HG02938 (cell line): ENCODE data around the gene NFIX.

Experiments
- ATAC-seq: cut with Tn5 transposase; IDR thresholded peaks from one replicate; pipeline ENCODE4 v1.9.1; 2021; ENCODE audit warnings: mild to moderate bottlenecking, moderate library complexity; ENCODE audit not compliant: unreplicated experiment

The NFIX gene

DNA sequence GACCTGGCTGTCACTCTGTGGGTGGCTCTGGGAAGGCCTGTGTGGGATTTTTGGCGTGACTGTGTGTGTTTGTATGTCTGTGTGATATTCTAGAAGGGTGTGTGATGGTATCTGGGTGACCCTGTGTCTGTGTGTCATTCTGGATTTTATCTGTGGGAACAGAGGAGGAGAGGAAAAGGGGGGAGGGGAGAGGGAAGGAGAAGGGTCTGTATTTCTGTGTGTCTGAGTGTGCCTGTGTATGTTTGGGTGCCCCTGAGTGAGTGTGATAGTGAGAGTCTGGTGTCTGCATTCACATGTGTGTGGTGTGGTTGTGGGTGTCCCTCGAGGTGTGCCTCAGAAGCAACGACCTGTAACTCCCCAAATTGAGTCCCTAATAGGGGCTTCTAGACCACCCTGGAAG lies 8.1 kb upstream of the NFIX start:
- no peak for ATAC-seq

DNA sequence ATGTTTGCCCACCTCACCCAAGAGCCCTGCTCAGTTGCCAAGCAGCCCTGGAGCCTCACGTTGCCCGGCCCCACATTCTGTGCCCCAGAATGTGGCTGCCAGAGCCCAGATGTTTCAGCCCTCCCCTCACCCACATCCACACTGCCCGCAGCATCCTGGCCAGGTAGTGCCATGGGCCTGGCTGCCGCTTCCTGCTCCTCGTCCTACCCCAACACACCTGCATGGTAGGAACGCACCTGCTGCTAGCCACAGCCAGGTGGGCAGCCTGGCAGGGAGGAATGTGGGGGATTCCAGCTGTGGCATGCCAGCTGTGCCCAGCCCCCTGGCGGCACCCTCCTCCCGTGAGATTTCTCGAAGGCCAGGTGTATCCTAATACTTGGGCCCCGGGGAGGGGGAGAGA lies 7.5 kb upstream of the NFIX start:
- ATAC-seq = no peak

DNA sequence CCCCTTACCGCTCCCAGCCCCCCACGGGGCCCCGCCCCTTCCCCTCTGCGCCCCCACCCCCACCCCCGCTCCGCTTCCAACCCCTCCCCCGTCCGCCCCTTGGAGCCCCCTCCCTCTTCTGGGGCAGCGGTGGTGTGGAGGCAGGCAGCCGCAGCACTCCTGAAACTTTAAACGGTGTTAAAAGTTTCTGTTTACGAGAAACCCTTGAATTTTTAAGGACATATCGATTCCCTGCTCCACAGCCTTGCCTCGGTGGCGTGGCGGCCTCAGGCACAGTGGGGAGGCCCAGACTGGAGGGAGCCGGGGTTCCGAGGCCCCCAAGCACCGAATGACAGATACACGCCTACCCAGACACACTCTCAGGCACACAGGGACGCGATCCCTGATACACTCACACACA lies 4.8 kb upstream of the NFIX start:
- no peak for ATAC-seq

DNA sequence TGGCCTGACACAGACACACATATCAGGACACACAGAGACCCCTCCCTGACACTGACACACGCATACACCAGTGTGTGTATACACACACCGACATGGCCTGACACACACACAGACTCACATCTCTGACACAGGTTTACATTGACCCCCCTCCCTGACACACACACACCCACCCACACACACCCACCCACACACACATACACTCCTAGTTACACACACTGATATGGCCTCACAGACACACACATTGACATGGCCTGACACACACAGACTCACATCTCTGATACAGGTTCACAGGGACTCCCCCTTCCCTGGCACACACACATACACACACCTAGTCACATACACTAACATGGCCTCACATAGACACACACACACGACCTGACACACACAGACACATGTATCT lies 4.4 kb upstream of the NFIX start:
- ATAC-seq = no peak

DNA sequence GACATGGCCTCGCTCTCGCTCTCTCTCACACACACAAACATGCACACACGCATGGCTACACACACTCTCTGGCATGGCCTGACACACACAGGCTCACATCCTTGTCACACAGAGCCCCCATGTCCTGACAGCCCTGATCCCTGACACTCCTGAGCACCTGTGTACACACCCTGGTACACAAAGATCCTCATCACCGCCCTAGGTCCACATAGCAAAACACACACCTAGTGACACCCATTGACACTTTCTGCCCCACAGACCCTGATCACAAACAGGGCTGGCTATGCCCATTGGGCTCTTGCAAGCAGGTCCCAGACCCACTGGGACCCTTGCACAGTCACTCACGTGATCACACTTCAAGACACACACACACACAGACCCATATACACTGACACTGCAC lies 4.0 kb upstream of the NFIX start:
- no peak for ATAC-seq

DNA sequence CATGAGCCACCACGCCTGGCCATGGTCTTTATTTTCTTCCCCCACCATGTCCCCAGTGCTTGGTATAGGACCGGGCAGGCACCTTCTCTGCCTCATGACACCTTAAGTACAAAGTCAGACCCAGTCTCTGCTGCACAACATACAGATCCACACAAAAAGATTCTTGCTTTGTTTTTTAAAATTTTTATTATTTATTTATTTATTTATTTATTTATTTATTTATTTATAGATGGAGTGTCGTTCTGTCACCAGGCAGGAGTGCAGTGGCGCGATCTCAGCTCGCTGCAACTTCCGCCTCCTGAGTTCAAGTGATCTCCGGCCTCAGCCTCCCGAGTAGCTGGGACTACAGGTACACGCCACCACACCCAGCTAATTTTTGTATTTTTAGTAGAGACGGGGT lies 2.5 kb upstream of the NFIX start:
- ATAC-seq = no peak

DNA sequence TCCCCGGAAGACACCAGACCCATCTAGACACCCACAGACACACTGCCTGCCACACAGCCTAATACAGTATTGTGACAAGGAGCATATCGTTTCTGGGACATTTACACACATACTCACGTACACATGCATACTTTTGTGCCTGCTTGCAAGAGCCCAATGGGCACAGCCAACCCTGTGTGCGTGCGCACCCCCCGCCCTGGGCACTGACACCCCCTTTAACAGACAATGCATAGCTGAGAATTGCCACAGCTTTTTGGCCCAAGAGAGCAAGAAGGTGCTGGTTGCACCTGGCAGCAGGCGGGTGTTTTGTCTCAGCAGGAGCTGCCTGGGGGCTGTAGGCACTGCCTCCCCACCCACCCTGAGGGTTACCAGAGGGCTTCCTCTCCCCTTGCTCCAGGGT lies 1.7 kb upstream of the NFIX start:
- ATAC-seq = no peak

DNA sequence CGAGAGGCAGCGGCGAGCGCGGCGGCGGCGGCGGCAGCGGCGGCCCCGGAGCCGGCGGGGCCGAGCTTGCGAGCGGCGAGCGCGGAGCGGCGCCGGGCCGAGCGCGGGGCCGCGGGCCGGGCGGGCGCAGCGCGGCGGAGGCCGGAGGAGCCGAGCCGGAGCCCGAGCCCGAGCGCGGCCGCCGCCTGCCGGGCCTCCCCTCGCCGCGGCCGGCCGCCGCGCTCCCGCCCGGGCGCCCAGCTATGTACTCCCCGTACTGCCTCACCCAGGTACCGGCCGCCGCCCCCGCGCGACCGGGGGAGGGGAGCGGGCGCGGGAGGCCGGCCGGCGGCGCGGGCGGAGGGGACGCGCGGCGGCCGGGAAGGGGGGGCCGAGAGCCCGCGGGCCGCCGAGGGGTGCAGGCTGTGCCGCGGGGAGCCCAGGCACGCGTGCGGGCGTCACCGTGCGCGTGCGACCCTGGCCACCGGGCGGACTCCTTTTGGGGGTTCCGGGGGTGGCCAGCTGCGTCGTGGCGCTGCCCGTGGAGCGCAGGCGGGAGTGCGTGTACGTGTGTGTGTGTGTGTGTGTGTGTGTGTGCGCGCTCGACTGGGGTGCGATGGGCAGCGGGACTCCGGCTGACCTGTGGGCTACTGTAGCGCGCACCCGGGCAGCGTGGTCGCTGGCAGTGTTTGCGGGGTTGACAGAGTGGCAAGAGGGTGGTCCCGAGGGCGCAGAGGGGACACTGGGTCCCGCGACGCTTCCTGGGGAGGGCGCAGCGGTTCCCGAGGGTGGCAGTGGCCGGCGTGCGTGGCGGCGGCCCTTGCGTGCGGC lies 526 bp downstream of the NFIX start:
- no peak for ATAC-seq

DNA sequence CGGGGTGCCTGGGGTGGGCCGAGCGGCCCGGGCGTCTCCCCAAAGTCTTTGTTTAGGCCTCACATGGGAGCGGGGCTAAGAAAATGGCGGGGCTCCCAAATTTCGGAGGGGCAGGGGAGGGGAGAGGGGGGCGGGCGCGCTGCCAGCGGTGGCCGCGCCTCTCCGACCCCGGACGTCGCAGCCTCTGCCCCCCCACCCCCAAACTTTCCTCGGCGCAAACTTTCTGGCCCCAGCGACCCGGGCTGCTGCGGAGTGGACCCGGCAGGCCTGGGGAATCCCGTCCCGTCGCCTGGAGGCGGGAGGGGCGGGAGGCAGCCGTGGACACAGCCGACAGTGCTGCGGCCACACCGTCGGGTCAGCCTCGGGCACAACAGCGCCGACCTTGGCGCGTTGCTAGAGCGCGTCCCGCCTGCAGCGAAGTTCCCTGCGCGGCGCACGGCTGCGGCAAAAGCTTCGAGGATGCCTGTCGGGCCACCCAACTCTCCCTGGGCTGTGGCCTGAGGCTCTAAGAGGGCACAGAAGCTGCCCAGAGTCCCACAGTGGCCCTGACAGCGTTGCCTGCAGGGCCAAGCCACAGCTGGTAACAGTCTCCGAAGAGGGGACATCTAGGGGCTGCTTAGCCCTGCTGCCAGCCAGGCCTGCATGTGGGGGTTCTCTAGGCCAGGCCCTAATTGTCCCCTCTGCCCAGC lies 1.3 kb downstream of the NFIX start:
- ATAC-seq = no peak

DNA sequence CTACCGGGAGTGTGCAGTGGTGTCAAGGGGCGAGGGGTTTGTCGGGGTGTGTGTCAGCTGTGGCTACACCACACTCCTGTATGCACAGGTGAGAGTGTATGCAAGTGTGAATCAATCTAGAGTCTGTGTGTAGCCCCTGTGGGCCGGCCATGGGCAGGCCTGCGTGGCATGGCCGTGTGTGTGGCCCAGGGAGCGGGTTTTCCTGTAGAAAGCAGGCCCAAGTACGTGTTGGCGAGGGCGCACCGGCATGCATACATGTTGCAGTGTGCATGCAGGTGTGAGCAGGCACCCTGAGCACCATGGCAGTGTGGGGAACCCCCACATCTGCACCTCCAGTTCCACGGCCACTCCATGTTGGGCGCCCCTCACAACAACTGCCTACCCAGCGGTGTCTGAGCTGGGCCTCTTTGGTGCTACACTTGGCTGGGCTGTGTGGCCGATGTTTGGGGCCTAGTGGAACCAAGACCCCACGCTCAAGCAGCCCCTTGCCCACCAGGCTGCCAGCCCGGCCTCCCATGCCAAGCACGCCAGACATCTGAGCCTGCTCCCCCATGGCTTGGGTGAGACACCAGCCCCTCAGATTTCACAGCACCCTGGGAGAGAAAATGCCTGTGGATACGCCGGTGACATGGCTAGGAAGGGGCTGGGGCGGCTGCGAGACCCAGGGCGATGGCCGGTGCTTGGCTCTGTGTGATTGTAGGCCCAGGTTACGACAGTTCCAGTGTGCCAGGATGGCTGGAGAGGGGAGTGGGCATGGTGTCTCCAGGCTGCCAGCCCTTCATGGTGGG lies 2.1 kb downstream of the NFIX start:
- ATAC-seq = no peak

DNA sequence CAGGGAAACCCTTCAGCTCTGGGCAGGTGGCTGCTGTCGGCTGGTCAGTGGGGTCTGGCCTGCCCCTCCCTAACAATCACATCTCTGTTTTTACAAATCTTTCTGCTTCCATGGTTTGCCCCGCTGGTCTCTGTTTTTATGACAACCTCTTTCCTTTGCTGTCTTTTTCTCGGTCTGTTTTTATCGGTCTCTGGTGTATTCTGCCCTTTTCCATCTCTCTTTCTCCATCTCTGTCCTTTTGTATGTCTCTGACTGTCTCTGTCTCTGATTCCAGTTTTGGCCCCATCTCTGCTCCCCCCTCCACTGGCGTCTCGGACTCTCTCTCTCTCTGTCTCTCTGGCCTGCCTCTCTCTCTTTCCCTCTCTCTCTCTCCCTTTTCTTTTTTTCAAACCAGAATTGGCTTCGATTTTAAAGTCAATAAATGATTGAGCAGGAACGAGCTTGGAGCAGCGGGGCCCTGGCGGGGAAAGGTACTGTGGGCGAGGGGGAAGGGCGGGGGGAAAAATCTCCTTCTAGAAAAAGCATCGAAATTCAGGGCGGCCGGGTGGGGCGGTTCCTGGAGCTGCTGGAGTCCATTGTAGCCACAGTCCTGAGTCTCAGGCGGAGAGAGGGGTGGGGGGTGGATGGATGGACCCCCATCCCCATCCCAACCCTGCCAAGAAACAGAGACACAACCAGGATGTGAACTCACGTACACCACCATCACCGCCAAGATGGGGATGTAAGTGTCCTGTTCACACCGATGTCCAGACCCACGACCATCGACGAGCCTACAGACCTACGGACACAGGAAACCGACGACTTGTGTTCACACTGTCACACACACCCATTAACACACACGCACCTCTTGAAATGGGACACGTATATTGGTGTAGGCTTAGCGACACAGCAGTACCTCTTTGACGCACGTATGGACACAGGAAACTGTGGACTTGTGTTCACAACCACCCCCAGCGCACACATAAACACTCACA lies 3.0 kb downstream of the NFIX start:
- no peak for ATAC-seq

DNA sequence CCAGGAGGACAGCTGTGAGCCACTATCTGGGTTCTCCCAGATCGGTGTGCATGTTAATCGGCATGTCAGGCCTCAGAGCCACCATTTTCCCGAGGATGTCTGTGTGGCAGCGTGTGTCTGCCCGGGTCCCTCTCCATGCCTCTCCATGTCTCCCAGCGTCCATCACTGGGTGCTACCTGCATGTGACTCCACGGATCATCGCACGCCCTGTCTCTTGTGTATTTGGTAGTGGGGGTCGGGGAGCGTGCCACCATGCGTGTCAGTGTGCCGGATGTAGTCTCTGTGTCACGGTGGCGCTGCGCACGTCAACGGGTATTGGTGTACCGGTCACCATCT lies 5.9 kb downstream of the NFIX start:
- no peak for ATAC-seq

DNA sequence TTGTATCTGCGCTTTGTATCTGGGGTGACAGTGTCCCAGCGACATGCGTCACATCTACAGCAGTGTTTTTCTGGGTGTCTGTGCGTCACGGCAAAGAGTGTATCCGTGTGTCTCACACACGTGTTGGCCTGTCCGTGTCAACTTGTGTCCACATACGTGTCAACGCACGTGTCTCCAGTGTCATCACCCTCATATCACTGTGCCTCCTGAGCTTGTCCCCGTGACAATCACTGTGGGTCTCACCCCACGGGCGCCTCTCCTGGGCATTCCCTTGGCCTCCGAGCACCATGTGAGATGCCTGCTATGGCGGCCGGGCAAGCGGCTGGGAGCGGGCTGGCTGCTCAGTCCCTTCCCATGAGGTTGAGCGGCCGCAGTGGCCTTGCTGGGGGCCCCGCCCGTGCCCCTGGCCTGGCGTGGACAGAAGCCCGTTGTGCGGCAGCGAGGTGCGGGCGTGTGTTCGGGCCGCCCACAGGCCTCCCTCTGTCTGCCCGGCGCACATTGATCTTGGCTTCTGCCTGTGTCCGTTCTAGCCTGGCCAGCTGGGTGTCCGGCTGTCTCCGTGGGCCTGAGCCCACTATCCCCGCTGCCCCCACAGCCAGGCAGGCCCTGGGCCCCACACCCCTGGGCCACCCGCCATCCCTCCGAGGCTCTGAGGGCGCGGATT lies 6.4 kb downstream of the NFIX start:
- no peak for ATAC-seq

DNA sequence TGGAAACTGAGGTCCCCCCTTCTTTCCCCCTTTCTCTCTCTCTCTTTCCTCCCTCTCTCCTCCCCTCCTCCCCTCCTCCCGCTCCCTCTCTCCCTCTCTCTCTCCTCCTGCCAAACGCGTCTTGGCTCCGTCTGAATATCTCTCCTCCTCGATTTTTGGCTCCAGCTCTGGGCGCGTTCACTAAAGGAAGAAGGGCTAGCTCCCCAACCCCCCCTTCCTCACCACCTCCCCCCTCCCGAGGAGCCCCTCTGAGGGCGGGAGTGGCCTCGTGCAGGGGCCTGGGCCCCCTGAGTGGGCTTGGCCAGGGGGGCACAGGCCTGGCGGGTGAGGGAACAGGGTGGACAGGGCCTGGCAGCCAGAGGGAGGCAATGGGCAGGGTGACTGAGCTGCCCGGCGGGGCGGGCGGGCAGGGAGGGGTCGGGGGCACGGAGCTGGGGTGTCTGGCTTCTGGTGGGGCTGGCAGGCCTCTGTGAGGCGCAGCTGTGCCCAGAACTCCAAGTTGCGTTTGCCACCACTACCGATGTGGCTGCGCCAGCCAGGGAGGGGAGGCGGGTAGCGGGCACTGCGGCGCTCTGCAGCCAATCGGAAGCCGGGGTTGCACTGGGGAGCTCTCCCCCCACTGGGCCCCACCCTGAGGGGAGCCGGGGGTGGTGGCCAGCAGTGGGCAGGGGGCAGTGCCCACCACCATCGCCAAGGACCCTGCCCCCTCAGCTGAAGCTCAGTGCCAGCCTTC lies 7.1 kb downstream of the NFIX start:
- no peak for ATAC-seq

DNA sequence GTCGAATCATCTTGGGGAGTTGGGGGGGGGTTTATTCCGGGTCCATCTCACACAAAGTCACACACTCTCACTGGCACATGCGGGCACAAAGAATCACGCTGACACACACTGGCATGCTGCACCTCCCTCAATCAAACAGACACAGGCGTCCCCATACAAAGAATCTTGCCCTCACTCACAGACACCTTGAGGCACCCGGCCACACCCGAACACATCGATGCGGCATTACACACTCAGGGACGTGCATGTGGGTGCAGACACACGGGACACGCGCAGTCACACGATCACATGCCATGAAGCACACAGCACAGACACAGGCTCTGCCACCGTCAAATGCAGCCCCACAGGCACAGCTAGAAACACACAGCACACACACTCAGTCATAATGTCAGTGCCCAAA lies 7.8 kb downstream of the NFIX start:
- ATAC-seq = no peak

DNA sequence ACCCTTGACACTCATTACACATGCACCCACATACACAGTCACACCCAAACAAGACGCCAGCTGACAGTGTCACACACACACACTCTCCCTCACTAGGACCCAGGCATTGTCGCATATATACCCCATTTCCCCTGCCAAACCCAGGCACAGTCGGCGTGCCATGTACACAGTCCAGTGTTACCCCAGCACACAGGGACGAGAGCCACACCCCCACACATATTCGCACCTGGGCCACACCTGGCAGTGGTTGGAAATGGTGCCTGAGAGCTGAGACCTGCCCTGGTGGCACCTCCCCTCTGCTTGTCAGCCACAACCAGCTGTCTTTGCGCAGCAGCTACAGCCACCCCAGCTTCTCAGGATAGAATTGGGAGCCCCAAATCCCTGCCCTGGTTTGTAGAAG lies 9.0 kb downstream of the NFIX start:
- ATAC-seq = no peak

DNA sequence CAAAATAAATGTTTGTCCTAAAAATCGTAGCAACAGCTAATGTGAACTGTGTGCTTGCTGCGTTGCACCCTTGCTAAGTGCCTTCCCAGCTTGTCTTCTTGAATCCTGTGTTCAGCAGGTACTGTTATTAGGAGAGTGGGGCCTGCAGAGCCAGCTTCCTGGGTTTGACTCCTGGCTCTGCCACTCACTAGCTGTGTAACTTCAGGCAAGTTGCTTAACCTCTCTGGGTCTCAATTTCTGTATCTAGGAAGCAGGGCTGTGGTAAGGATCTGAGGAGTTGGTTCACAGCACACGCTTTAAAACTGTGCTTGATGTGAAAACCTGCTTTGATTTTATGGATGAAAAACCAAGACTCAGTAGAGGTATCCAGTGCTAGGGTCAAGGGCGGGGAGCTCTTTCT lies 10.0 kb downstream of the NFIX start:
- no peak for ATAC-seq

DNA sequence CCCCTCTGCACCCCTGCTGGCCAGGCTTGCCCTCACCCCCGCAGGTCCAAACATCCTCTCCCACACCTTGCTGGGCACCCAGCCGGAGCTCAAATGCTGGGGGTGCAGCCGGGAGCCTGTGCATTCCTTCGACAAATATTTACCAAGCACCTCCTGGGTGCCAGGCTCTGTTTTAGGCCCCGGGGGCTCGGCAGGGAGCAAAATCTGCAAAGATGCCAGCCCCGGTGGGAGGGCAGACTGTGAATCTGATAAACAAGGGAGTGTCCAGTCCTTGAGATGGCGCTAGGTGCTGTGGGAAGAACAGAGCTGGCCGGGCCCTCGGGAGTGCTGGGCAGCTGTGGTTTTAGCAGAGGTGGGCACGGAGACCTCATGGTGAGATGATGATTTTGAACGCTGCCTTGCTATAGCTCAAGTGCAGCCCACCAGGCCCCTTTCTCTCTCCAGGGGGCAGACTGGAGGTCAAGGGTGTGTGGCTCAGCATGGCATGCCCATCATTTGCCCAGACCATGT lies 10.6 kb downstream of the NFIX start:
- no peak for ATAC-seq
